Choroid plexus epithelial cell (primary cell): ENCODE results near the gene OPN1SW.

Experiments used
- DNase-seq: peaks from one replicate; pipeline ENCODE4 v3.0.0-alpha.2; 2010; ENCODE audit warnings: low read depth
- H3K4me3 ChIP-seq: 2 replicates; pipeline ENCODE4 v1.5.1; 2011; ENCODE audit warnings: low read depth, mild to moderate bottlenecking, control low read depth, low read length, moderate library complexity
- TF ChIP-seq, protein P1 (sequence below): conservative IDR thresholded peaks from 2 replicates; pipeline ENCODE4 v1.5.1; 2011; ENCODE audit warnings: low read depth, mild to moderate bottlenecking, control low read depth, inconsistent platforms, low read length, moderate library complexity

The OPN1SW gene

DNA sequence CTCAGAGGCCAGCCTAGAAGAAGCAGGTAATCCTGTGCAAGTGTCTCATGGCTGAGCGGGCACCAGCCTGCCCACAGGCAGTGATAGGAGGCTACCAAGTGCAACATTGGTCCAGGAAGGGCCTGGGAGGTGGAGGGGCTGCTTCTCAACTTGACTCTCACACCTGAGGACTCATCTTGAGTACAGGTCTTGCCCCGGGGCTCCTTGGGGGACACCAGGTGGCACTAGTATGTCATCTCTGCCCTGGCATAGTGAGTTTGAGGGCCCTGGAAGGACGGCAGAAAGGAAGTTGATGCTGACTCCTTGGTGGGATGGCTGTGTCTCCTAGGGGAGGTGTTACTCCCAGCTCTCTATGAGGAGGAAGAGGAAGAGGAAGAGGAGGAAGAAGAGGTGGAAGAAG, 18.4 kb upstream of the OPN1SW start:
- H3K4me3 ChIP-seq, result no peak overlapping the region
- TF ChIP-seq, protein P1, sequence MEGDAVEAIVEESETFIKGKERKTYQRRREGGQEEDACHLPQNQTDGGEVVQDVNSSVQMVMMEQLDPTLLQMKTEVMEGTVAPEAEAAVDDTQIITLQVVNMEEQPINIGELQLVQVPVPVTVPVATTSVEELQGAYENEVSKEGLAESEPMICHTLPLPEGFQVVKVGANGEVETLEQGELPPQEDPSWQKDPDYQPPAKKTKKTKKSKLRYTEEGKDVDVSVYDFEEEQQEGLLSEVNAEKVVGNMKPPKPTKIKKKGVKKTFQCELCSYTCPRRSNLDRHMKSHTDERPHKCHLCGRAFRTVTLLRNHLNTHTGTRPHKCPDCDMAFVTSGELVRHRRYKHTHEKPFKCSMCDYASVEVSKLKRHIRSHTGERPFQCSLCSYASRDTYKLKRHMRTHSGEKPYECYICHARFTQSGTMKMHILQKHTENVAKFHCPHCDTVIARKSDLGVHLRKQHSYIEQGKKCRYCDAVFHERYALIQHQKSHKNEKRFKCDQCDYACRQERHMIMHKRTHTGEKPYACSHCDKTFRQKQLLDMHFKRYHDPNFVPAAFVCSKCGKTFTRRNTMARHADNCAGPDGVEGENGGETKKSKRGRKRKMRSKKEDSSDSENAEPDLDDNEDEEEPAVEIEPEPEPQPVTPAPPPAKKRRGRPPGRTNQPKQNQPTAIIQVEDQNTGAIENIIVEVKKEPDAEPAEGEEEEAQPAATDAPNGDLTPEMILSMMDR, result no peak
- no peak for DNase-seq

DNA sequence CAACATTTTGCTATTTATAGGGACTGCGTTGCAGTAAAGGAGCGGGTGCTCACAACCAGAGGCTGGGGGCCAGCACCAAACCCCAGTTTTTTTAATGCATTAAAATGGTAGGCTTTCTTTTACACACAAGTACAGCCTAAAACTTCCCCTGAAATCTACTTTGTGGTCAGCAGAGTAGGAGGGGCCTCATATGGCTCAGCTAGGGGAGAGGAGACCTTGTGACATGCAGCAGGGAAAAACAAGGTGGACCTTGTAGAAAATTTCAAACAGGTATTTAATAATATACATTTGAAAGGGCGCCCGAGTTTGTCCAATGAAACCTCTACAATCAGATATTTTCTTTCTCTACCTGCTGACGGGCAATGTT, 17.6 kb upstream of the OPN1SW start:
- DNase-seq, result no peak
- TF ChIP-seq, protein P1, result no peak
- H3K4me3 ChIP-seq, result no peak overlapping the region

DNA sequence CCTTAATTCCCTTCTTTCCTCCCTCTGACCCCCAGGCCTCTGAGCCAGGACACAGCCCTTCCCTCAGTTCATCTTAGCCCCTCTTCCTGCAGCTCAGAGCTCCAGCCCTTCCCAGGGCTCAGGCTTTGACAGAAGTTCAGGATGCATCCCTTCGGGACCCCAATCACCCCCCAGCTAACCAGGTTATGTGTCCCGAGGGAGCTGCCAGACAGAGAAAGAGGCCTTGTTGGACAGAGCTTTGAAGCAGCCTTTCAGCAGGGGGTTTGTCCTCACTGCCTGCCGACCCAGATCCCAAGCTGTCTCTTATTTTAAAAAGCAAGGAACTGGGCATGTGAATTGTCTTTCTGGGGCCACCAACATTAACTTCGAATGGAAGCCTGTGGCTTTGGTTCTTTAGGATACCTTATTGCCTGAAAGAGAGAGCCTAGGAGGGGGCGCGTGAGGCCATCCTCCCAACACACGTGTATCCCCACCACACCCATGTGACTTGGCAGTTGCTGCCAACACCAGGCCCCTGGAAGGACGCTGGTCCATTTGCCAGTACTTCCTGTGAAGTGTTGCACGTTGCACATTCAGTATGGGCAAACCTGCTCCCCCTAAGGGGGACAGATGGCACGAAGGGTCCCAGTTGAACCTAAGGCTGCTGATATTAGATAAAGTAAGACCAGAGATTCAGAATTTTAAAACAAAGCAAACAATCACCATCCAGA, 17.0 kb upstream of the OPN1SW start:
- no peak for DNase-seq
- no peak overlapping the region for H3K4me3 ChIP-seq
- TF ChIP-seq, protein P1, result no peak

DNA sequence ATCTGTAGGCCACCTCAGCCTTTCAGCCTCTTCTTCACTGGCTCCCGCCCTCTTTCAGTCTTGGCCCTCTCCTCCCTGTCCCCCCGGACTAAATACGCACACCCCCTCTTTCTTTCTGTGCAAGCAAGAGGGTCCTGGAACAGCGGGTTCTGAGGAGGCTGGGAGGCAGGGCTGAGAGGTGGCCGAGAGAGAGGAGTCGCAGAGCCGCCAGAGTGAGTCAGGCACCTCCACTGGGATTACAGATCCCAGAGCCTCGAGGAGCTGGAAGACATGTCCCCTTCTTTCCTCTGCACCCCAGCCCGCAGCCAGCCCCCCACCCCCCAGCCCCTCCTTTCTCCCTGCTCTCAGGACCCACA, 16.4 kb upstream of the OPN1SW start:
- no peak for DNase-seq
- peak overlapping the region; percentile 69 for H3K4me3 ChIP-seq
- TF ChIP-seq, protein P1, result no peak

DNA sequence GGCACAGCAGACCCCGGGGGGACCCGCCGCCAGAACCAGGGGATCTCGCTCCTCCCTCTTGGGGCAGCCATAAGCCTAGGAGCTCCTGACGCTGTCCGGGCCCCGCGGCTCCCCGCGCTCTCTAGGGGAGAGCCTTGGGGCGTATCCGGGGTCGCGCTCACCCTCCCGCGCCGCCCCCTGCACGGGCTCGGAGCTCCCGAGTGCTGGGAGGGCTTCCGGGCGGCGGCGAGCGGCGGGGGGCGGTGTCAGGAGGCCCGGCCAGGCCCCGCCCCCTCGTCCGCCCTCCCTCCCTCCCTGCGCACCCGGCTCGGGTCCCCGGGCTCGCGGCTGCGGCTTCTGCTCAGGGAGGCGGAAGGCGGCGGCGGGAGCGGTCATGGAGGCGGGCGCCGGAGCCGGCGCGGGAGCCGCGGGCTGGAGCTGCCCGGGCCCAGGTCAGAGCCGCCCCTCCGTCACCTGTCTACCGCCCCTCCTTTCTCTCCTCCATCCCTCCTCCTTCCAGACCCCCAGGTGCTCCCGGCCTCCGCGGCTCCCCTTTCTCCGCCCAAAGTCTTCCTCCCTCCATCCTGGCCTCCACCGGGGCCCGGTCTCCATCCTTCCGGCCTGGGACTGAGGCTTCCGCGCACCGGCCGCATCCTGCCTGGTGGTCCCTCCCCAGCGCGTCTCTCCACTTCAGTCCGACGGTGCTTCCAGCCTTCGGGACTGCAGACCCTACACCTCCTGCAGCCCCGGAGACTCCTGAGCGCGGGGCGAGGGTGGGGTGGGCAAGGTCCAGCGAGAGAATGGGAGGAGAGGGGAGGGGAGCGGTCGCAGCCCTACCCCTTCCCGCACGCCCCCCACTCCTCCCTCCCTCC, 15.8 kb upstream of the OPN1SW start, which contains the start of gene CCDC136:
TSS of gene CCDC136 (plus strand) at position 848 of the 851 bp plus-strand sequence. CDS start 444 bp downstream, outside the sequence.
- H3K4me3 ChIP-seq, result peak within 1 kb of the TSS; percentile 69
- TF ChIP-seq, protein P1, result no peak
- DNase-seq, result peak; percentile 38

DNA sequence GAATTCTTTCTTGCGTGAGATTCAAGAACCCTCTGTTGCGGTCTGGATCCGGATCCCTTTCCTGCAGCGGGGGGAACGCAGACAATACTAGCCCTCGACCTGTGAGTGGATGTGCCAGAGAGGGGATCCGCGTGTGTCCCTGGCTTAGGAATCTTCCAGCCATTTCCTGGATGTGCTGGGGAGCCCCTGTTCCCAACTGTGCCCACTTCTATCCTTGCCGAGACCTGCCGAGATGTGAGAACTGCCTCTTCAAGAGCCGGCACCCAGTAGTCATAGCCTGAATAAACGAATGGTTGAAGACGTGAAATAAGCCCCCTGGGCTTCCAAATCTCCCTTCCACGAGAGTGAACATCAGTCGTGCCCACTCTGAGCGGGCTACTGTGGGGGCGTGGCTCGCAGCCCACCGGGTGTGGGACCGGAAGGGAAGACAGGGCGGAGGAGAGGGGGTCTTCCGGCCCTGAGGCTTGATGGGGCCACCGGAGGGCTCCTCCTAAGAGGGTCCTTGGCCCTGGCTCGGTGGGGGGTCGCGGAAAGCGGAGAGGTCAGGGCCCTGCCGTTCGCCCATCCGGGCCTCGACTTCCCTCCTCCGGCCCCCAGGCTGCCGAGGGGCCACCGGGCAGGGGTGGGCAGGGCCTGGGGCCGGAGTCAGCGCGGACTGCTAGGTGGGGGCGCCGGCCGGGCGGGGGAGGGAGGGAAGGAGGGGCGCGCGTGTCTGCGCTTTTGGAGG, 14.9 kb upstream of the OPN1SW start:
- TF ChIP-seq, protein P1, result no peak
- no peak for DNase-seq
- H3K4me3 ChIP-seq, result peak overlapping the region; percentile 69
